Endothelial cell of hepatic sinusoid (primary cell): Measurements from ENCODE around the gene C1orf146.

Experiments used
- in situ Hi-C: cut with HindIII; loops from 2 replicates; pipeline ENCODE4 v1.10.0; 2017; ENCODE audit warnings: low sequenced_read_pairs

The C1orf146 gene, protein sequence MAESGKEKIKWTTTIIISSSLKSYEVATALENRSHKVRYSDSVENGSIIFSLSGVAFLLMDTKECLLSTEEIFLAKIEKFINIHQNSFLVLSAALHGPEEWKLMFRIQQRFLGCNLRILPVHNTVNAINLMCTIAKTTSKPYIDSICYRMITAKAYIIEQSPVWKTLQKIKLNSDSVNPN

DNA sequence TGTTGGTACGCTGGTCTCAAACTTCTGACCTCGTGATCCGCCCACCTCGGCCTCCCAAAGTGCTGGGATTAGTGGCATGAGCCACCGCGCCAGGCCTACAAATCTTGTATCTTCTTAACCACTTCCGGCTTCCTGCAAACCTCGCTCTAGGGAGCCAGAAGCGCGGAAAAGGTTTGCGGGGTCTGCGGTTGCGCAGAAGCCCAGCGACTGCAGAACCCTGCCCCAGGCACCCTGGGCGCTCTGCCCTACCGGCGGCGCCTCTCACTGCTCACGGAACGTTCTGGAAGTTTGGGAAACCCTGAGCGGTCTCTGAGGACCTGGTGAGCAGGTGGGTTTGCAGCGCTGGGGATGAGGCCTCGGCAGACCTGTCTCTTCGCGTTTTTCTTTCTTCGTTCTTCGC, at the start of gene C1orf146:
C1orf146 (plus strand) TSS at position 195 of the 400 bp plus-strand sequence. CDS start 13,506 bp downstream, outside the sequence.
- in situ Hi-C loops: no loop called here

DNA sequence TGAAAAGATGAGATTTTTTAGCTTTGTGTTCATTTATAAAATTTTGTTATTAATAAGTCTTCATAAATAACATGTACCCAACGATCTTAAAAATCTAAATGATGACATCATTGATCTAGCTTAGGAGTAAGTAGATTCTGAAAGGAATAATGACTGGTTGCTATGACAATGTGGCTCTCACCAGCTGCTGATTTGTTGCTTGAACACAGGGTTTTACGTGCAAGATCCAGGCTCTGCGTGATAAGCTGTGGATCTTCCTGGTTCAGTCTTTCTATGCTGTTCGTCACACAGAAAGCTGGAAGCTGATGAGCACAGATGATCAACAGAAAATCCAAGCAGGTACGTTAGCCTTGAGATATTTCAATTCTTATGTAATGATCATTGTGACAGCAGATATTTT, 49.1 kb upstream of the C1orf146 start:
- in situ Hi-C loops: no loop called here

DNA sequence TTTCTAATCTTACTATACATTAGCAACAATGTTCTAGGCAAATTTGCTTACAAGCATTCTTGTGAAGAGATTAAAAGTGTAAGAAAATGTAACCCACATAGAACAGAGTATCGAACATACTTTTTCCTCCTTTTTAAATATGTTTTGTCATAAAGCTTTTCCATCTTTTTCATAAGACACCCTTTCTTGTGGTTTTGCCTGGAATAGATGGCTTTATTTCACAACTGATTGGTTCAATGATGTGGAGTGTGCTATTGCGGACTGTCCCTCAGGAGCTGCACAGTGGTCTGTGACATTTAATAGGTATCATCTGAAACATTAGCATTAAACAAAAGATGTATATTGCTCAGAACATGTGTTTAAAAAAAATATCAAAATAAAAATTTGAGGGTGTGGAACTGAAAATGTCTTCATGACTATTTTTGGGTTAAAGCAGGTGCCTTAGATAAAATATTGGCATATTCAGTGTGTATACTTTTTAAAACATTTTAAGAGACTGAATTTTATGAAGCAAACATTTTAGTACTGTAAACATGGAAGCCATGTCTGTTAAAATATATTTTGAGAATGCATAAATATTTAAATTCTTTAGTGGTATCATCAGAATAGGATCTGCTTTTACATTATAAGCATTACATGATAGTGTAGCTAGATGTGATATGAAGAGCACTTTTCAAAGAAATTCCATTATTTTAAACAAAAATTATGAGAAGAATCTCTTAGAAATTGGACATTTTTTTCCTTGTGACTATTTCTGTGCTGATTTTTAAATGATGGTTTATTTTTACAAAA, 48.3 kb upstream of the C1orf146 start:
- in situ Hi-C loops: no loop called here

DNA sequence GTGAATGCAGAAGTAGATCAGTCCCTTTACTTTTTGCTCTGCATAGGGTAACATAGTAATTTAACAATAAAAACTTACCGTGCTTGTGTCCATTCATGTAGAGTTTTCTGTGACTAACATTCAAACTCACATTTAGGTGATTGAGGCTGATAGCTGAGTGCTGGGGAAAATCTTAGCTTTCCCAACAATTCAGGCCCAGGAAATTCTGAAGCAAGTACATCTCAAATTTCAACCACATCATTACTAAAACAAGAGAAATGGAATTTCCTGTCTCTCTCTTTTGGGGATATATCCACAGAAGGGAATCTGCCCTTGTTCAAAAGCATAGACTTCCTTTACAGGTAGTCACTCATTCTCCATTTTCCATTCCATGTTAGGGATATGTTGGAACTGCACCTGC, 33.1 kb upstream of the C1orf146 start:
- in situ Hi-C loops: no loop called here

DNA sequence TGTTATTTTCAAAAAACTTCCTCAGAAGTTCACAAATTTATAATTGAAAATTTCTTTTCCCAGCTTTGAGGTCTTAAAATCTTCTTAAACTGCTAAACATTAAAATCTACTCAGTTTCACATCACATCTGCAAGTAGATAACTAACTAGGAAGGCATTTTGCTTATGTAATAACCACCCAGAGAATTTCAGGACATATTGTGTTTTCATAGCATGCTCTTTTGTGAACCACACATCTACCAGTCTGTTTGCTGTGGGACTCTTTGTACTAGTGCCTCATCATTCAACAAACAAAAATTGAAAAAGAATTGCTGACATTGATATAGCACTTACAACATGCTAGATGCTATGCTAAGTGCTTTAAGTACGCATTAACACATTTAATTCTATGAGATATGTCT, 31.6 kb upstream of the C1orf146 start:
- in situ Hi-C loops: no loop called here

DNA sequence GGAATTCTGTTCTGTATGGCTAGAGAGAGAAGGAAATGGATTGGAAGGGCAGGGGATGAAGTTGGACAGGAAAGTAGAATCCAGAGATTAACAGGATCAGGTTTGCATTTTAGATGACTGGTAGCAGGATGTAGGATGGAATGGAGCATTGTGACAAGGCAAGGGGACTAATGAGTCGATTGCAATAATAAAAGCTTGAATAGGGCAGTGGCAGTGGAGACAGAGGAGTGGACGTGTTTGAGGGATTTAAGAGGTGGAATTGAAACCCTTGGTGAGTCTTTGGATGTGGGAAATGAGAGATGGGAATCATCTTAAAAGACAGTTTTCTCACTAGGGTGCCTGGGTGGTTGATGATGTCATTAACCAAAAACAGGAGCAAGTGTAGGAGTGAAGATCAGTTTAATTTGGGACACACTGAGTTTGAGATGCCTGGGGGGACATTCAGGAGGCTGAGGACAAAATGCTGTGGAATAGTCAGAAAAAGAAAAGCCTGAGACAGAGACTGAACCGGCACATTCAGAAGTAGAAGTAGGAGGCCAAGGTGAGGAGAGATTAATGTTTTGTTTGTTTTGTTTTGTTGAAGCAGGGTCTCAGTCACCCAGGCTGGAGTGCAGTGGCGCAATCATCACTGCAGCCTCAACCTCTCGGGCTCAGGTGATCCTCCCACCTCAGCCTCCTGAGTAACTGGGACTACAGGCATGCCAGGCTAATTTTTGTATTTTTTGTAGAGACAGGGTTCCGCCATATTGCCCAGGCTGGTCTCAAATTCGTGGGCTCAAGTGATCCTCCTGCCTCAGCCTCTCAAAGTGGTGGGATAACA, 29.1 kb upstream of the C1orf146 start:
- in situ Hi-C loops: no loop called here

DNA sequence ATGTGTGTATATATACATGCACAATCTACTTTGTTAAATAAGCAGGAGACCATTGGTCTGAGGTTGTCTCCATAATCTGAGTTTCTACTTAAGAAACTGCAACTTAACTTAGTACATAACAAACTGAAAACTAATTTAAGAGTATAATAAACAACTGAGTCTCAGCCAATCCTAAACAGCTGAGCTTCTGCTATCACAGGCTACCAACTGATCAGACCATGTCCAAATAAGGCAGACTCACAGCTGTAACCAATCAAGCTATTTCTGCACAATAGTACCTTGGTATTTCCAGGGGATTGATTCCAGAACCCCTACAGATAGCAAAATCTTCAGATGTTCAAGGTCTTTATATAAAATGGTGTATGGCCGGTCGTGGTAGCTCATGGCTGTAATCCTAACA, 26.0 kb upstream of the C1orf146 start:
- in situ Hi-C loops: no loop called here

DNA sequence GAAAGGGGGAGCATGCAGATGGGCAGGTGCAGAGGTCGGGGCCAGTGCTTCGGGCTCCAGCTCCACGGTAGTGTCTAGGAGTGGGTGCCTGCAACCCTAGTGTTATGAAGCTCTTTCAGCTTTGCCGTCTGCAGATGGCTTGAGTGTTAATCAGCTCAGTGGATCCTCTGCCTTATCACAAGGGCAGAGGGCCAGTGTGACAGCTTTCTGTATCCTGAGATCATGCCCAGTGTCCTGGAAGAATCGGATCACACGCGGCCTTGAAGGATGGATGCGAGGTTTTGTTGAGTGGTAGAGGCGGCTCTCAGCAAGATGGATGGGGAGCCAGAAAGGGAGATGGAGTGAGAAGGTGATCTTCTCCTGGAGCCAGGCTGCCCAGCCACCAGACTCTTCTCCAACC, 25.5 kb upstream of the C1orf146 start:
- in situ Hi-C loops: no loop called here

DNA sequence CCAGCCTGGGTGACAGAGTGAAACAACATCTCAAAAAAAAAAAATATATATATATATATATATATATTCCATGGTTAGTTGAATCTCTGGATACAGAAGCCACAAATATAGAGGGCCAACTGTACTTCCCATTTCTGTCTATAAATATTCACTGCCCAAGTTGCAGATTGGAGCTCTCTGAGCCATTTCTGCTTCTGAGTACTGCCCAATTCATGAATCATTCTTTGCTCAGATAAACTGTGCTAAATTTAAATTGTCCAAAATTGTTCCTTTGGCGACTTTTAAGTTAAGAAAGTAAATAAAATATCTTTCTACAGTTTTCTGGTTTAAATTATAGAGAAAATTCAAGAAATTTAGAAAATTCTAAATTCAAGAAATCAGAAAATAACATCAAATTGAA, 23.2 kb upstream of the C1orf146 start:
- in situ Hi-C loops: no loop called here

DNA sequence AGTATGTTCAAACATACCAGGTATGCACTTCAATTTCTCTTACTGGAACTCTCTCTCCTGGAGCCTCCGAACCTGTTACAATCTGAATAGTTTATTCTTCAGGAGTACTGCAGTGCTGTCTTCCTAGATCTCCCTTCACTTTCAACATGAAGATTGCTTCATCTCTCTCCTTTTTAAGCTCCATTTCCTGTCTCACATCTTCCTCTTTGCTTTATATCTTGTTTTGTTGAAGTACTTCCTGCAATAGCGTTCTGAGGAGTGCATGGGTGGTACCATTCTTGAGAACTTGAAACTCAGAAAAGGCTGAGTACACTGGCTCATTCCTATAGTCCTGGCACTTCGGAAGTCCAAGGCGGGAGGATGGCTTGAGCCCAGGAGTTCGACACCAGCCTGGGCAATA, 15.7 kb upstream of the C1orf146 start:
- in situ Hi-C loops: no loop called here

DNA sequence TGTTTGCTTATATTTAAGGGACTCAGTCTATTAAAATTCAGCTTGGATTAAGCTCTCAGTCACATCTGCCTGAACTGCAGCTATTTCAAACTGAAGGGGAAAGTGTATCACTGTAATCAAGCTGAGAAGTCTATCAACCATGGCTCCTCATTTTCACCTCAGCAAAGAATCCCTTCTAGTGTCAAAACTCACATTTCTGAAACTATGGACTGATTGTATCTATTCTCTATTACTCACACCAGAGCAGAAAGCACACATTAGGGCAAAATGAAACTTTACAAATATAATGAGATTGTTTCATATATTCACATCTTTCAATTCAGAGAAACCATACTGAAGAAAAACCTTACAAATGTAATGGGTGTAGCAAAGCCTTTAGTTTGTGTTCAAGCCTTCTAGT, 14.6 kb upstream of the C1orf146 start:
- in situ Hi-C loops: no loop called here

DNA sequence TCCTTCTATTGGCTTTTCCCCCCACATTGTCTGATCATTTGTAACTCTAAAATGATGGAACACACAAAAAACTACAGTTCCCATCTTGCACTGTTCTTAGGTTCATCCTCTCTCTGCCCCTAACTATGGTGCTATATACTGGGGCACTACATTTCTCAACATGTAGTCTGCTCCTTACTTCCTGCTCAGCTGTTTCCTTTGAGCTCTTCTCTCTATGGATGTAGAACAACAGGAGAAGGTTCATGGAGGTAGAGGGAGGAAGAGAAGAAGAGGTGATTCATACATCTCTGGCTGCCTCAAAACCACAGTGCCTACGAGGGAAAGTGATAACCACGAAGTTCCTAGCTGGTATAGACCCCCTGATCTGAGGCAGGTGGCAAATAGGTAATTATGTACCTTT, 7.0 kb upstream of the C1orf146 start:
- in situ Hi-C loops: no loop called here

DNA sequence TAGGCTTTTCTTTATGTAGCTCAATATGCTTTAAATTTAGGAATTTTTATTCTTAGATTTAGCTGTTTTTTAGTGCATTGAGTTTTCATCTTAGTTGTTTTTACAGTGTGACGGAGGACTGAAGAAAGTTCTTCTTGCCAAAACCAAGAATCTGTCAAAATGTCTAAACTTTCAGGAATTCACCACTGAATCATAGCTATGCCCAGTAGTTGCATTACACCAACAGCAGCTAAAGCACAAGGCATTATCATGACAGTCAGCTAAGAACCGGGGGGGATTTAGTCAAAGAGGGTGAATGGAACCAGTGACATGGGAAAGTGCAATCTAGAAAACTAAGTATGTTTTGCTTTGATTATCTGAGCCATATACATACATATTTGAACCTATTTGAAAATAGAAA, 6.5 kb upstream of the C1orf146 start:
- in situ Hi-C loops: no loop called here

DNA sequence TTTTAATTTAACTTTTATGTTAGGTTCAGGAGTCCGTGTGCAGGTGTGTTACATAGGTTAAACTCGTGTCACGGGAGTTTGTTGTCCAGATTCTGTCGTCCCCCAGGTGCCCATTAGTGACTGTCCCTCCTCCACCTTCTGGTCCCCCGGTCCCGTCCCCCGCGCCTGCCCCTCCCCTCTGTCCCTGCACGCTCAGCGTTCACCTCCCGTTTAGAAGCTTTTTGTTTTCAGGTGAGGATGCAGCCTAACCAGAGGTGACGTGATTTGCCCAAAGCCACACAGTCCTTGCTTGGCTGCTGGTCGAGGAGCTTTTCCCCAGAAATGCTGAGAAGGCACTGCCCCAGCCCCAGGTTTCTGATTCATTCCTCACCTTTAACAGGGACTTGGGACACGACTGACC, 844 bp downstream of the C1orf146 start:
- in situ Hi-C loops: no loop called here

DNA sequence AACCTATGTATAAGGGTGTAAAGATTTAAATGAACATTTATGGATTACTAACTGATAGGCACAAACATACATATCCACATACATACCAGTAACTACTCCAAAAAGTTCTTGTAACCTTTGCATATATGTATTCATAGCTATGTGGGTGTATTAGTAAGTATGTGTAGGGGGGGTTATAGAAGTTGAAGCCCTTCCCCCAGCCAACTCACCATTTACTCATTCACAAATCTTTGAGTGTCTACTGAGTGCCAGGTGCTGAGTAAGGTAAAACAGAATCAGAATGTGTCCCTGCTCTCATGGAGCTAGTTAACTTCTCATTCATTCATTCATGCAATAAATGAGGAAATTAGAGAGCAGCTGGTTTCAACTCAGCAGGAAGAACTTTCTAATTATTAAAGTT, 1.3 kb downstream of the C1orf146 start:
- in situ Hi-C loops: no loop called here

DNA sequence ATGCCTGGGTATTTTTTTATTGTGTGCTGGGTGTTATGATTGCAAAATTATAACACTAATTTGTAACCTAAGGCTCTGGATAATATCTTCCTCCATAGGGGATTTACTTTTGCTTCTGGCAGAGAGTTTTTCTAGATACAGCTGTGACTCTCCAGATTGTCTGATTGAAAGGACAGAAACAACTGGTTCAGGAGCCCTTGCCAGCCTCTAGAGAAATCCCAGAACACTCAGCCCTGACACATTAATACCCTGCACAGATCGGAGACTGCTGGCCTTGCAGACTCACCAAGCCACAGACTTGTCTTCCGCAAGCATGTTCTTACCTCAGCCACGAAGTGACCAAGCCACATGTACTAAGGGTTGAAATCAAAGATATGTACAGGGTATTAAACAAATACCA, 10.7 kb downstream of the C1orf146 start:
- in situ Hi-C loops: no loop called here

DNA sequence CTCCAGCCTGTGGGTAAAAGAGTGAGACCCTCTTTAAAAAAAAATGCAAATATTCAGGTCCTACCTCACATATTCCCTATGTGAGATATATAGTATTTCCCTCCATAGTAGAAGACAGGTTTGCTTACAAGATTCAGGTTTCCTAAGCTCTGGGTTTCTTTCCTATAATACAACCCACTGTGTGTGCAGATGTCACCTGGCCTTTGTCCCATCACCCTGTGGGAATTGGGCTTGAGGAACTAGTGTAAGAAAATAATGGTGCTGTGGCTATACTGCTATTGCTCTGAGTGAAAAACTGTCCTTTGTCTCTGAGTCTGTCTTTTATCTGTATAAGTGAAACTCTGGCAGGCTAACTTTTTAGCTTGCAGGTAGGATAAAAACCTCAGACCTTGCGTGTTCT, 13.0 kb downstream of the C1orf146 start:
- in situ Hi-C loops: no loop called here

DNA sequence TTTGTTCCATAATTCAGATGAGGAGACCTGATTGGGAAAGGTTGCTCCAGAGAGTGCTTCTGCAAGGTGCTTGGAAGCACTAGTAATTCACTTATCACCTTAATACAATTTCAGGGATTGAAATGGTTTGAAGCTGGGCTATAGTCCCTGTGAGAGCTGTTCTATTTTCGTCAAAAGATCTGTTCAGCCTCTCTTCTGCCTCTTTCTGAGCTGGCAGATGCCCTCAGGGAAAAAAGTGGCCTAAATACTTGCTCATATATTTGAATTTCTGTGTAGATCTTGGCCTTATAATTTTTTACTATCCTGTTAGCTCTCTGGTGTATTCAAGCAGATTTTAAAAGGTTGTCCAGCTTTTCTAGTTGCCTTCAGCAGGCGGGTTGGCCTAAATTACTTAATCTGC, 22.3 kb downstream of the C1orf146 start:
- in situ Hi-C loops: no loop called here

DNA sequence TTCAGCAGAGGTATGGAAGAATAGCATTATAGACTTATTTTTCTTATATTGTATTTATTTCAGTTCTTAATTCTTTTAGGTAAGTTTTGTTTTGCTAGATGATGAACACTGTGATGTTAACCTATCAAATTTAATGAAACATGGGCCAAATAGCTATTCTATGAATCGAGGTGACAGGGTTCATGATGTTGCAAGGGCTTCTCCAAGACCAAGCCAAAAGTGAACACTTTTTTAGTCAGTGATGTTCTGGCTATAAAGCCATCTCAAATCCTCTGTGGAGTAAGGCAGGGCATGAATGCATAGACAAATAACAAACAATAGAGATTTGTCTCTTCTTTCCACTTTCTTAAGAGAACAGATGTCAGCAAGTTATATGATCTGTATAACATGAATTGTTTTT, 26.7 kb downstream of the C1orf146 start:
- in situ Hi-C loops: no loop called here

DNA sequence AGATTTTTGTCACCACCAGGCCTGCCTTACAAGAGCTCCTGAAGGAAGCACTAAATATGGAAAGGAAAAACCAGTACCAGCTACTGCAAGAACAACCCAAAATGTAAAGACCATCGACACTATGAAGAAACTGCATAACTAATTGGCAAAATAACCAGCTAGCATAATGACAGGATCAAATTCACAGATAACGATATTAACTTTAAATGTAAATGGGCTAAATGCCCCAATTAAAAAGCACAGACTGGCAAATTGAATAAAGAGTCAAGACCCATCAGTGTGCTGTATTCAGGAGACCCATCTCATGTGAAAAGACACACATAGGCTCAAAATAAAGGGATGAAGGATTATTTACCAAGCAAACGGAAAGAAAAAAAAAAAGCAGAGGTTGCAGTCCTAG, 37.0 kb downstream of the C1orf146 start:
- in situ Hi-C loops: loop anchor here (25.0 kb wide), 1 partner anchor 267 kb away; no protein-coding TSS in a partner anchor

DNA sequence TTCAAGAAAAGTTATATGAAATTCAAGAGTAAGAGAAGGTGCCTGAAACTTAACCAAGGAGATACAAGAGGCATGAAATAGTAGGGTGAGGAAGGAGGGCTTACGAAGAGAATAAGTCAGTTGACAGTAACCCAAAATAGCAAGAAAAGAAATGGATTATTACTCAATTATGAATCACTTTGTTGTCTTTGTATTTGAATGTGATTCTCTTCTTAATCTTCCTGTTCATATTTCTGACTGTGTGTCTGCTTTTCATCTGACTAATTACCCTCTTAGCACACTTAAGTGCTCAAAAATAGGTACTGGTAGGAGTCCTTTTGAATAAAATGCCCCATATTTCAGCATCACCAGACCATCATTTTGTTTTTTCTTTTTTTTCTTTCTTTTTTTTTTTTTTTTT, 41.6 kb downstream of the C1orf146 start:
- in situ Hi-C loops: loop anchor here (25.0 kb wide), 1 partner anchor 272 kb away; no protein-coding TSS in a partner anchor

DNA sequence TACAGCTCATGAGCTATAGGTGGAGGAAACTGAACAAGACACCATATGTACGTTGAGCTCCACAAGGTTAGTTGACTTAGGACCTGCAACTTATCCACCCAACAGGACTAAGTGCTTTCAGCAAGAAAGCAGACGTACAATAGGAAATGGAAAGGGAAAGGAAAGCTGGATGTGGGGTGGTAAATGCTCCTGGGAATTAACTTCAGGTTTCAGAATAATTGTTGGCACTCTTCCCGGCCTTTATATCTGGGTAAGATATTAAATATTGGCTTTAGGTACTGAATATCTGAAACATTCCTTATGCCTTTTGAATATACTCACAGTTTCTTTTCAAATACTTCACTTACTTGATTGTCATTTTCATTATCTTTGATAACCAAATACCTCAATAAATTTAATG, 44.8 kb downstream of the C1orf146 start:
- in situ Hi-C loops: loop anchor here (25.0 kb wide), 1 partner anchor 275 kb away; no protein-coding TSS in a partner anchor
